GM21825 (cell line): ENCODE data around the gene TRERF1.

Experiments used
- ATAC-seq: cut with Tn5 transposase; IDR thresholded peaks from one replicate; pipeline ENCODE4 v1.9.1; 2021; ENCODE audit warnings: mild to moderate bottlenecking, moderate library complexity; ENCODE audit not compliant: unreplicated experiment

The TRERF1 gene

DNA sequence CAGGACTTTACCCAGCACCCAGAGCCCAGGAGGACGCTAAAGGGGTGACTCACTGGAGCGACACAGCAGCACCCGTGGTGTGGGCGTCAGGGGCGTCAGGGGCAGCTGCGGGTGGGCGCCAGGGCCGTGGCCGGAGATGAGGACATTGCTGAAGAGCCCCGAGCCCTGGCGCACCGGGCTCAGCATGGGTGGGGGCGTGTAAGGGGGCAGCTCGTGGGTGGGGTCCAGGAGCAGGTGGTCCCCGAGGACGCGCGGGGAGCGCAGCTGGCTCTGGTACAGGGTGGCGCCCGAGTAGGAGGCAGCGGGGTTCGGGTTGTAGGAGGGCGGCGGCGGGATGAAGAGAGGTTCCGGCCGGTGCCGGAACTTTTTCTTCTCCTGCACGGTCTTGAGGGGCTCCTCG lies 192.4 kb downstream of the TRERF1 start:
- no peak for ATAC-seq

DNA sequence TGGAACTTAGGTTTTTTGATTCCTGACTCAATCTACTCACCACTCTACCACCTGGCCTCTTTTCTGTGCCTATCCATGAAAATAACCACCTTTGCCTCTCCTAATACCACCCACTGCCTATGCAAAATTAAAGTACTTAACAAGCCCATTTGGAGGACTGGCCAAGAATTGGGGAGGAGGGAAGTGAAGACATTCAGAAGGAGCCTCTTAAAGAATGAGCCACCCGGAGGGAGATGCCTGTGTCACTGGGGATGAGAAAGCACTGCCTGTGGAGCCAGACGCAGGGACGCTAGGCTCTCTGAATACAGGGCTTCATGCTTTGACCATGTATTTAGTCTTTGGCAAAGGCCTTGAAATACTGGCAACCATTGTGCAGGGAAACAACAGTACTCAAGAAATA lies 194.1 kb downstream of the TRERF1 start:
- no peak for ATAC-seq

DNA sequence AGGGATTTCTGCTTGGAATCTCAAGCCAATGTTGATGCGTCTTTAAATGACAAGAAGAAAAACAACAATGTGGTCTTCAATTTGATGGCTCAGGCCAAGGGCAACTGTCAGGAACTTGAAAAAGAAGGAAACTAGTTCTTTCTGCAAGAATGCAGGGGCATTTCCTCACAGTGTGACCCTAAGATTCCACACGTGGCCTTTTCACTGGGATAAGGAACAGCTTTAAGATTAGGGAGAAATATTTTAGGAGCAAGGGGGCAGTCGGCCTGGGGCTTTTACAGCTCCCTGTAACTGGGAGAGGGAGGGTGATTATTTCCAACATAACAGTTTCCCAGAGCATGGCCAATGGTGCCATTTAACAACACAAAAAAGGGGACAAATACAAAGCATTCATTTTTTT lies 194.7 kb downstream of the TRERF1 start:
- ATAC-seq, result no peak

DNA sequence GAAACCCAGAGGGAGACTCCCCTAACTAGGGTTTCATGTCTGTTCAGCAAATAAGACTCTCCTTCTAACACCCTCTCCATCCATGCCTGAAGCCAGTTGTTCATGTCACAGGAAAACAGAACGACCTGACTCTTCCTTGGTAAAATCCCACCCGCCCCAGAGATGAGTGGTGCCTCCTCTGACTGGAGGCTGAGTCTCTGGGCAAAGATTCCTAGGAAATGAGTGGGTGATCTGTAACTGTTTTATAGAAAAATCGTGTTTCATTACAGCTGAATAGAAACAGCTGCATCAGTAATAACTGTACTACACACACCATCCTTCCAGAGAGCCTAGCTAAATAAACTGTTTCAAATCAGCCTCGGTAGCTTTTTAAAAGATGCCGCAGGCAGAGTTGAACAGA lies 196.7 kb downstream of the TRERF1 start:
- ATAC-seq, result no peak

DNA sequence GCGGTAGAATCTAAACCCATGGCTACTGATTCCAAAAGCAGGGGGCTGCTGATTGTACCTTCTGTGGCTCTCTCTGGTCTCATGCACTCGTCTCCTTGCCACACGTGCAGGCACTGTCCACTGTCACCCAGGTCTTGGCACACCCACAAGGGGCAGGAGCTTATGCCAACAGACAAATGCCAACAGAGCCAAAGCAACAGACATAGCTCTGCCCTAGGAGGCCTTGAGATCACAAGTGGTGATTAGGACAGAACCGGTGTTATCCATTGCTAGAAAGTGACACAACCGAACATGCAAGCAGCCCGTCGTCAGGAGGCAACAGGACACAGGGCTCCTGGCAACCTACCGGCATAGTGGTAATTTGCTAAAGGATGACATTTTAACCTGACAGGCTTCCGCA lies 197.2 kb downstream of the TRERF1 start:
- no peak for ATAC-seq

DNA sequence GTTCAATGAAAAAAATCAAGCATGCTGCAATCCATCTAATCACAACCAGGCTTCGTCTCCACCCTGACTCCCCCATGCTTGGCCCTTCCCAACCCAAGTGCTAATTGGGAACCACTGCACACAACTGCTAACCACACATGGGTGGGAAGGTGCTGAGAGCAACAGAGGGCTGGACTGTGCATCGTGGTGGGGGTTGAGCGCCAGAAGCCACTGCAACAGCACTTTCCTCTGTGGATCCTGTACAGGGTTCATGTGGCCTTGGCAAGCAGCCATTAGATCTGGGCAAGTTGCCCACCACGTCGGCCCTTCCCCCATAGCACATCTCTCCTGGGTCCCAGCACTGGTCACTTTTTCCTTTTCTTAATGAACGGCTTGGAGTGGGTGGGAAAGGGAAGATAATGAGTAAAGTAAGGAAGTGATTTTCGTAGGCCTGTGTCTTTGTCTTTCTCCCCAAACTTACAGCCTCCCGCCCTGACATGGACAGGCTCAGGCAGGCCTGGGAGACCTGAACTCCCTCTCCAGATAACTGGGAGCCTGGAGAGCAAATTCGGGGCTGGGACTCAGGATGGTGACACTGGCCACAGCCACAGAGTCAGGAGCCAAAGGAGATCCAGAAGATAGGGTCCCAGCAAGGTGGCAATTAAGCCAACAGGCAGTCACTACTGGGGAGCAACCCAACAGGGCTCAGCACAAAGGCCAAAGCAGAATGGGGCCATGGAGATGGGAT lies 199.7 kb downstream of the TRERF1 start:
- ATAC-seq, result no peak

DNA sequence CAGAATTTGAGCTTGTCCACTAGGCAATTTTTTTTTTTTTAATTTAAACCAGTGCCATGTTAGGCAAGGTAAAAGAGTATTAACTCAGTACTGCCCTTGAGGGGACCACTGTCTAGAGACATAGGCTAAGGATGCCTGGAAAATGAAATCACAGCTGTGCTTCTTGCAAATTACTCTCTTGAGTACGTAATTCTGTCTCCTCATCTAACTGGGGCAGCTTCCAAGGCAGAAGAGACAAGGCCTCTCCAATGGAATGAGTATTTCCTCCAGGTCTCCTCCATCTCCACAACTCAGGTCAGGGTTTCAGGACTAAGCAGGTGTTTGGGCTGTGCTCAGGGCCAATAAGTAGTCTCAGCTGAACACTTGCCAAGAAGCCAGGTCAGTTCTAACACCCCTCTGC lies 200.2 kb downstream of the TRERF1 start:
- ATAC-seq, result no peak

DNA sequence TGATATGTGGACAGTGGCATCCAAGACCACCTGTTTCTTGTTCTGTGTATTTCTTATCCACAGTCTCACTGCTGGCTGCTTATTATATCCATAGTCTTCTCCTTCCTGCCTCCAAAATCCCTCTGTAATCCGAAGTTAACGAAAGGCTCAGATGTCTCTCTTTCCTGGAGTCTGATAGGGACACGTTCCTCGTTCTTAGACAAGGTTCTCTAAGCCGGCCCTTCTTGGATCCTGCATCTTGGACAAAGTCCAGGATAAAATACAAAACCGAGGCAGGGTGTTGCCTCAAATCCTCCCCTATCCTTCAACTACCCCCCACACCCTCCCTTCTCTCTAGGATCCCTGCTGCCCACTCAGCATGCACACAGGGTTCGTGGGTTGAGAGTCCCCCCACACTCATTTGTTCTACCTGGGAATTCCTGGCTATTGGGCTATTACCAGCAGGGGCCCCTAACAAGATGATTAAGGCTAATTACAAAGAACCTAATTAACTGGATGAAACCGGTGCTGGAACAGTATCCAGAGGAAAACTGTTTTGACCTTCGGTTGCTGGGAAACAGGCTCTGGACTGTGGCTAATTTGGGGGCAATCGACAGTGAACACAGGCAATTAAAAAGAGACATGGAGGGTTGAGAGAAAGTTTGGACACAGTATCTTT lies 201.3 kb downstream of the TRERF1 start:
- ATAC-seq, result no peak

DNA sequence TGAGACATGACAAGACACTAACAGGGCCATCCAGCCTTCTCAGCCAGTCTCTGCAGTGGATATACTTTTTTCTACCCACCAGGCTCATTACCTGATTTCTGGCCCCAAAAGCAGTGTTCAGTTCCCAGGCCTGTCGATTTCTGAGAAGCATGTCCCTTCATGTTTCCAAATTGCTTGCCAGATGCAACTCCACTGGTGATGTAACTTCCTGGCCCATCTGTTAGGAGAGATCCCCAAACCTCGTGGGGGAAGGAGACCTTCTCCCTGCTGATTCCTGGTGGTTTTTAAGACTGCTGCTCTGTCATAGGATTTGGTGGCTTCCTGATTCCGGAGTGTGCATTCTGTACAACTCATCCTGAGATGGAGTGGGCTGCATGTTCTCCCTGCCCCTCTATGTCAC lies 202.4 kb downstream of the TRERF1 start:
- no peak for ATAC-seq

DNA sequence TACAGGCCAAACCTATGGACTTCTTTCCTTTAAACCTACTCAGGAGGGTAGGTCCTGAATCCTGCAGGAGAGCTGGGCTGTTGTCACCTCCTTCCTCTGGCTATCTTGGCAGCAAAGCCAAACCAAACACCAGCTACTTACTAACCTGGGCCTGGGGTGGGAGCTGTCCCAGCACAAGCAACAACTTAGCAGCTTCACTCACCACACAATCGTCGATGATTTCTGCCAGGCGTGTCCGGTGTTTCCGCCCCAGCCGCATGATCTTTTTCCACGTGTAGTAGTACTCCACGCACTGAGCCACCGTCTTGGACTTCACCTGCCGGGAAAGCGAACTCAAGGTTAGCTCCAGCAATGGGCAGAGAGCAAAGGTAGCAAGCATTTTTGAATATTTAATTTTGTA lies 208.7 kb downstream of the TRERF1 start:
- no peak for ATAC-seq

DNA sequence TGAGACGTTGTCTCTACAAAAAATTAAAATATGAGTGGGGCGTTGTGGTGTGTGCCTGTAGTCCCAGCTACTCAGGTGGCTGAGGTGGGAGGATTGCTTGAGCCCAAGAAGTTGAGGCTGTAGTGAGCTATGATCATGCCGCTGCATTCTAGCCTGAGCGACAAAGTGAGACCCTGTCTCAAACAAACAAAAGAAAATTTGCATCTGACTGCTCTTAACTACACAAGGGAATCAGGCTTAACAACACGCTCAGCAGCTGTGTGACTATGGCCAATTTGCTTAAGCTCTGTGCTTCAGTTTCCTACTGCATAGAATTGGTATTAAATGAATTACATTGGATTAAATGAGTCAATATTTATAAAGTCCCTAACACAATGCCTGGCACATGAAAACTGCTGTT lies 209.8 kb downstream of the TRERF1 start:
- no peak for ATAC-seq

DNA sequence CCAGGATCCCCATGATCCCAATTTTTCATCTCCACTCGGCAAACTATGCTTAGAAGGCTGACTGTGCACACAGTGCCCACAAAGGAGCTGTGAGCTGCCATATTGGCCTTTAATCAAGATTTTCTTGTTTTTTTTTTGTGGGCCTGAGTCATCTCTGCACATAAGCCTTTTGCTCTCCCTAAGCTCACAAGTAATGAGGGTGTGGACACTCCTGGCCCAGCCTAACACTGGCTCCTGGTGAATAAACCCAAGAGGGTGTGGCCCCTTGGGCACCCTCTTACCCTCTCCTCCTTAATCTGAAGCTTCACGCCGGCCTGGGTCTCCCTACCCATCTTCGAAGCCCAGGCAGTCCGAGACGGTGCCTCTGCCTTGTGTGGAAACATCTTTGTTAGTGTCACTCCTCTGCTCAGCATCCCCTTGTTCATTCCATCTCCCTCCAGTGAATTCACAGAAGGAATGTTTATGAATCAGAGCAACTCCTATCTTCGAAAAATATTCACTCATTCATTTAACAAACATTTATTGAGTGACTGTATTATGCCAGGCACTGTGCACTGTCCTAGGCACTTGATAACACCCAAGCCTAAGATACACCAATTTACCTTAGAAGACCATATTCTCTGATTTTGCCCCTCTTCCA lies 211.9 kb downstream of the TRERF1 start:
- ATAC-seq, result no peak

DNA sequence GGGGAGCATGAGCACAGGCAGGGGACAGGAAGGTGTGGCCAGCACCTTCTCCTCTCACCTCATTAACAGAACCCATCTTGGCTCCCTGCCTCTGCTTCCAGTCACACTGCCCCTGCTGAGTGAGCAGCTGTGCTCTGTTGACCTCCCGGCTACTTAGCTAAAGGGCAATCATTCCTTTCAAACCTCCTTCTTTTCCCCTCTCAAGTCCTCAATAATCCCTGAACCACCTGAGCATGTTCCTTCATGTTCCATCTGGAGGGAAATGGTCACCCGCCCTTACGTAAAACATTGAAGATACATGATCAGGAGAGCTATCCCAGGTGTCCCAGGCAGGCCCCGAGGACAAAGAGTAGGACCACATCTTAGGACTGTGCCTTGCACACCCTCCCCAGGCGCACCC lies 212.4 kb downstream of the TRERF1 start:
- ATAC-seq, result no peak

DNA sequence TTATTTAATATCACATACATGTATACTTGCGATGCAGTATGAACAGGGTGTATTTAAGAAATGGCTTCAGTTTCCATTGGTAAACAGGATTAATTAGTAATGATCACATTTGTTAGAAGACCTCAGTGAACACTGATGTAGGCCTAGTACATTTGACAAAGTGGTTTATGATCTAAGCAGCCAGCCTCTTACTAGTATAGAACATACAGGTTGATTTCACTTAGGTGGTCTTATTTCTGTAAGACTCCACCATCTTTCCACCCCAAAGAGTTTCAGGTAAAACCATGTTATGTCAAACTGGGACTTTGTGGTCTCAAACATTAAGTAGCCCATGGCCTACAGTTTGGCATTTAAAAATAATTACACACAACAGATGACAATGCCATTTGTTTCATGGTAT lies 213.9 kb downstream of the TRERF1 start:
- no peak for ATAC-seq

DNA sequence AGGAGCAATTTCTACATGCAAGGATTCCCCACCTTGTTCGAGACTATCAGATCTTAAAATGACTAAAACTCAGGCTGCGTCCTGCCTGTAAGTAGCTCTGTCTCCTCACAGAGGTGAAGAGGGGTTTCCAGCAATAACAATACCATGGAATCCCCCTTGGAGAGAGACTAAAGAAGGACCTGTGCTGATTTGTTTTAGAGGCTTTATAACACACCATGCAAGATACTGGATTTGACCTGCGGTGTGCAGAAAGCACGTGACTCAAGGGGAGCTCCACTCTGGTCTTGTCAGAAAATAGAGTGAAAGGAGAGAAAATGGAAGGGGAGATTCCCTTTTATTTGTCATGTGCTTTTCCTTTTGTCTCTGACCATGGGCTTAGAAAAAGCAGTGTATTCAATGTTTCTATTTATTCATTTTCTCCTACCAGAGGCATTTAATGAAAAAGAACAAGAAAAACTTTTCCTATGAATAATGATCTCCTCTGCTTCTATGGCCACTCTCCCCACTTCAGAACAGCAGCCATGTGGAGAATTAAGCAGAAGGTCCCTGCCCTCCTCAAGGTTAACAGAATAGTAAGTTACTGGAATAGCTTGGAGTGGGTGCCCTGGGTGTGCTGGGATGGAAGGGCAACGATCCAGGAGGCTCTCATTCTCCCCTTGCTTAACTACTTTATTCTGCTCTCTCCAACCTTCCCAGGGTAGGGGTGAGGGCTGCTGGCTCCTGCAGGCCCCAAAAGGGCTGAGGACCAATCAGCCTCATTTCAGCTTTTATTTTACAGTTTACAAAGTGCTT lies 214.8 kb downstream of the TRERF1 start:
- ATAC-seq, result peak; percentile 50

DNA sequence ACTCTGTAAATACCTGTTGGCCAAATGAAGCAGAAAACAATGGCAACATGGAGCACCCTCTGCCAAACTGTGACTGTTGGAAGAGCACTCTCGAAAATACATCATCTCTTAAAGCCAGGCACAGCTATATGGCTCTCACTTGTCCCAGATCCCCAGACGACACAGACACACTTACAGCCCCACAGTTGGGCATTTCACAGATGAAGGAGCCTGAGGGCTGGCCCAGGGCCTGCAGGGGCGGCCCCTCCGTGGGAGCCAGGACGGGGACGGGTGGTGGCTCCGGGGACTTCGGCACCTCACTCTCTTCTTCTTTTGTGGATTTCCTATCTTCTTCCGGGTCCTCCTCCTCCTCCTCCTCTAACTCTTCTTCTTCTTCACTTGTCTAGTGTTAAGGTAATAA lies 215.7 kb downstream of the TRERF1 start:
- no peak for ATAC-seq

DNA sequence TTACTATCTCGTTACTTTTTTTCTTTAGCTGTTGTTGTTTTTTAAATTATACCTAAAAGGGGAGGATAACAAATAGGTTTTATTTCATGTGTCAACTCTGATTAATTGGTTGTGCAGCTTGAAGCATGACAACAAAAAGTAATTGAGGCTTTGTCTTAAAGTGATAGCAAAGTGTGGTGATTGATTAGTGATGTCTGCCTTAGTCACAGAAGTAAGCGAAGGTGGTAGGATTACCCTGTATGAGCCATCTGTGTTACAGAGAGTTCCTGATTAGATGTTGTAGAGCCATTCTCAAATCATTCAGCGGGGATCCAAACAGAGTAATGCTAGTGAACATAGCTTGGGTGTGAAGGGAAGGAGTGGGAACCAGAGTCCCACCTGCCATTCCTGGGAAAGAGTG lies 219.7 kb downstream of the TRERF1 start:
- no peak for ATAC-seq

DNA sequence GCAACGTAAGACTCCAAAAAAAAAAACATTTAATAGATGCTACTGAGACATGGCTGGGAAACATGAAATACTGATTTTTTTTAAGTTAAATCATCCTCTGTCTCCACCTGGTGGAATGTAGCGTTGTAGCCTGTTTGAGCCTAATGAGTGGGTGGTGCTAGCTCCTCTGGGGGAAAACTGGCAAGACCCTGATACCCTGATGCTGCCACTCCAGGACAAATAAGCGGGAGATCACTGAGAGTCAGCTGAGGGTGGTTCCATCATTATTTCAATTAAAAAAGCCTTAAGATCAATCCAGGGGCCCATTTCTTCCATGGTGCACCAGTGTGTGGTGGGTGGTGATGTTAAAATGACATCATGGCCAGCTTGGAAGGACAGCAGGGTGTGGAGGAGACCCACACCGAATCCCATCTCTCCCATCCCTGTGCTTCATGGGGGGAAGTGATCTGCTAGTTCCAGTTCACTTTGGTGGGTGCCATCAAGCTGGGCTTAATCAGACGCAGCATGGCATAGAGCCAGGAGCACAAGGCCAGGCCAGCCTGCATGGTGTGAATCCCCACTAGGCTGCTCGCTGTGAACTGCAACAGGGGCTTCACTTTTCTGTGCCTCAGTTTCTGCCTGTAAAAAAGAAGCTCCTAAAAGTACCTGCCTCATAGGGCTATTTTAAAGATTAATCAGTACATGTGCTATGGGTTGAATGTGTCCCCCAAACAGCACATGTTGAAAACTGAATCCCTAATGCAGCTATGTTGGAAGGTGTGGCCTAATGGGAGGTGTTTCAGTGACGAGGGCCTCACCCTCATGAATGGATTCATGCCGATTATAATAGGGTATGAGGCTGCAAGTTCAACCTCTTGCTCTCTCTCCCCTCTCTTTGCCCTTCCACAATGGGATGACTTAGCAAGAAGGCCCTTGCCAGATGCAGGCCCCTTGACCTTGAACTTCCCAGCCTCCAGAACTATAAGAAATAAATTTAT lies 221.1 kb downstream of the TRERF1 start:
- no peak for ATAC-seq

DNA sequence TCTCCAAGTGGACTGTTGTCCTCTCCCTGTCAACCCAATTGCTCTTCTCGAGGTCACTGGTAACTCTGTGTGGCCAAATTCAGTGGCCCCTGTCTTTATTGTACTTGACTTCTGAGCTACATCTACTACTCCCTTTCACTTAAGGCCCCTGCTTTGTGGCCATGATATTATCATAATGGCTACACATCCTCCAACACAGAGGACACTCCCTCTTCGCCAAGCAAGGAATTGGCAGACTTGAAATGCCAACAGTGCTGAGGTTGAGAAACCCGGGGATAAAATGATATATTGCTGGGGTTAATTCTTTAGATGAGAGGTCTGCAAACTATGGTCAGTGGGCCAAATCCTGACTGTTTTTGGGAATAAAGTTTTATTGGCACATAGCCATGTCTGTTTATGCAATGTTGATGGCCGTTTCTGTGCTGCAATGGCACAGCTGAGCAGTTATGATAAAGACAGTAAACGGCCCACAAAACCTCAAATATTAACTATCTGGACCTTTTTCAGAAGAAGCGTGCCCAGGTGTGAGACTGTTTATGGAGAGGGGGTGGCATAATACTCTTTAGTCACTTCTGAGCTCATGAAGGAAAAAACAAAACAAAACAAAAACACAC lies 222.1 kb downstream of the TRERF1 start:
- ATAC-seq, result no peak

DNA sequence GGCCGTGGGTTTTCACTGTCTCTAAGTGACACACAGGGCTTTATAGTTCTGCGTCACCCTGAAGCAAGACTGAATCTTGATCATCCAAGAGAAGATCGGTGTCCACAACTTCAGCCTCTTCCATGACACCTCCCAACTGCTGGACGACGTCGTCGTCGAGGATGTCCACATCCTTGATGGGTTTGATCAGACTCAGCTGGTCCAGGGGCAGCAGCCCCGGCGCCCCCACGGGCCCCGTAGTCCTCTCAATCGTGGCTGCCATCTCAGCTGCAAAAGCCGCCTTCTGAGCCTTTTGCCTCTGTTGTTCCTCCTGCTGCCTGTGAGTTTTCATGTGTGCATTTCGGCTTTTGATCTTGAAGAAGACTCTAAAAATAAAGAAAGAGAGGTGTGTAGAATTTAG lies 223.4 kb downstream of the TRERF1 start:
- ATAC-seq, result no peak
